Endothelial cell of umbilical vein (primary cell): ENCODE results near the gene NXNL2. TPM values are rescaled to one million over a fixed set of nuclear protein-coding genes. Genes with fewer than 3 reads are reported as not detected.

Experiments used
- BruUV-seq: library from RNA; stranded (reverse); fragments of 400-500 nt; replicated peaks from 2 replicates; lab custom pipeline; 2021; lab: Mats Ljungman, UMichigan
- CTCF ChIA-PET: fragments of 300-600, 350-600 bp; sonication (Branson Sonifier 250); formaldehyde crosslinking; loops from one replicate; lab custom pipeline; 2021; ENCODE audit warnings: antibody characterized with exemption, inconsistent platforms; lab: Charles Lee
- POLR2A ChIA-PET: fragments of 300-600, 350-600 bp; sonication (Branson Sonifier 250); formaldehyde crosslinking; loops from one replicate; lab custom pipeline; 2021; ENCODE audit warnings: antibody characterized with exemption, inconsistent platforms; lab: Charles Lee
- DNase-seq: peaks from one replicate; pipeline ENCODE4 v3.0.0-alpha.2; 2011; ENCODE audit warnings: low read depth, low spot score
- FAIRE-seq: peaks from 2 replicates; lab custom pipeline; 2011; peaks lifted over from hg19 to GRCh38; lab: Jason Lieb, UNC
- H2AFZ ChIP-seq: 2 replicates; pipeline ENCODE4 v1.6.0; 2012; ENCODE audit warnings: low read depth, low read length, control low read depth, inconsistent platforms
- H3K27ac ChIP-seq: 2 replicates; pipeline ENCODE4 v1.5.1; 2011; ENCODE audit warnings: low read depth, mild to moderate bottlenecking, control low read depth, low read length, moderate library complexity; ENCODE audit not compliant: insufficient read depth
- H3K27me3 ChIP-seq, 2 experiments: 2 replicates each; pipeline versions ENCODE4 v1.6.0 to v1.6.1; 2011; ENCODE audit warnings: low read length in 2 of 2, mixed read lengths in 1 of 2; ENCODE audit not compliant: control insufficient read depth in 2 of 2, insufficient read depth in 2 of 2
- H3K36me3 ChIP-seq, 2 experiments: 2 replicates in 1 of 2; 3 replicates in 1 of 2; pipeline ENCODE4 v1.5.1; 2011; ENCODE audit warnings: low read length in 2 of 2, mild to moderate bottlenecking in 1 of 2, moderate library complexity in 1 of 2; ENCODE audit not compliant: control insufficient read depth in 2 of 2, insufficient read depth in 2 of 2; ENCODE audit errors: extremely low read depth in 1 of 2
- H3K4me1 ChIP-seq: 3 replicates; pipeline ENCODE4 v1.5.1; 2011; ENCODE audit warnings: mild to moderate bottlenecking, low read length; ENCODE audit not compliant: control insufficient read depth, insufficient read depth; ENCODE audit errors: extremely low read depth
- H3K4me2 ChIP-seq: 2 replicates; pipeline ENCODE4 v1.6.1; 2011; ENCODE audit warnings: low read length, control low read depth, mixed read lengths; ENCODE audit not compliant: insufficient read depth
- H3K4me3 ChIP-seq, 3 experiments: fragments of 200-600 bp in 1 of 3; sonication (generic), shearing (Covaris generic) in 1 of 3; replicated peaks in 1 of 3; 2 replicates each; pipeline ENCODE4 v1.5.1; 2011 to 2016; ENCODE audit warnings: control low read depth in 3 of 3, low read length in 3 of 3, mild to moderate bottlenecking in 2 of 3, inconsistent platforms in 1 of 3, low read depth in 1 of 3, moderate library complexity in 1 of 3; ENCODE audit not compliant: insufficient read depth in 1 of 3
- H3K79me2 ChIP-seq: 2 replicates; pipeline ENCODE4 v1.6.0; 2012; ENCODE audit warnings: low read length, inconsistent platforms; ENCODE audit not compliant: control insufficient read depth, insufficient read depth
- H3K9ac ChIP-seq: replicated peaks from 2 replicates; pipeline ENCODE3; 2011; ENCODE audit warnings: low read length, control low read depth; ENCODE audit not compliant: insufficient read depth; ENCODE audit errors: extremely low read depth
- H3K9me1 ChIP-seq: replicated peaks from 3 replicates; pipeline ENCODE4 v1.6.0; 2011; ENCODE audit warnings: mild to moderate bottlenecking, low read length; ENCODE audit not compliant: control insufficient read depth, insufficient read depth; ENCODE audit errors: extremely low read depth
- H3K9me3 ChIP-seq: replicated peaks from 2 replicates; pipeline ENCODE4 v1.5.1; 2012; ENCODE audit warnings: low read length, inconsistent platforms; ENCODE audit not compliant: control insufficient read depth, insufficient read depth
- H4K20me1 ChIP-seq: replicated peaks from 2 replicates; pipeline ENCODE3; 2011; ENCODE audit warnings: mild to moderate bottlenecking, low read length; ENCODE audit not compliant: control insufficient read depth, insufficient read depth; ENCODE audit errors: extremely low read depth
- POLR2AphosphoS5 ChIP-seq: IDR thresholded peaks from 2 replicates; pipeline ENCODE4 v1.6.1; 2012; ENCODE audit warnings: low read depth, mild to moderate bottlenecking, control low read depth, low read length, moderate library complexity; ENCODE audit not compliant: insufficient read depth
- dilution Hi-C: fragments of 300-500 bp; cut with MboI; formaldehyde crosslinking; loops from one replicate; pipeline ENCODE4 v1.15.0; 2019; ENCODE audit warnings: low sequenced_read_pairs; ENCODE audit not compliant: extremely low pct_ligation_motif_present
- intact Hi-C: fragments of 100-400 bp; cut with micrococcal nuclease; formaldehyde crosslinking; loops from one replicate; pipeline ENCODE4 v1.10.0; 2022
- polyA plus RNA-seq, 4 experiments: library from polyadenylated mRNA; depleted of rRNA in 3 of 4; stranded (reverse) in 3 of 4; unstranded in 1 of 4; fragments of >200 nt; gene quantifications; 2 replicates each; pipeline versions ENCODE4 v1.2.1 to v1.2.3, GENCODE V29; 2011 to 2012; ENCODE audit warnings: missing spikeins in 1 of 4
- total RNA-seq: library from RNA; stranded (reverse); gene quantifications from 2 replicates; pipeline ENCODE4 v1.2.3, GENCODE V29; 2021
- TF ChIP-seq, protein P1 (sequence below), 2 donors: IDR thresholded peaks; 1 replicate in 1 of 2; 2 replicates in 1 of 2; pipeline ENCODE4 v1.5.1; 2011; ENCODE audit warnings: low read length in 2 of 2, mild to moderate bottlenecking in 2 of 2, moderate library complexity in 2 of 2, control low read depth in 1 of 2, inconsistent platforms in 1 of 2, low read depth in 1 of 2; ENCODE audit not compliant: insufficient read depth in 1 of 2; ENCODE audit errors: extremely low read depth in 1 of 2

Gene NXNL2
- total and polyA plus RNA-seq, 2 donors (not counting 3 experiments of a cell fraction or from before 2014, with no cell fraction given) = 0.14 TPM; not detected in 1

DNA sequence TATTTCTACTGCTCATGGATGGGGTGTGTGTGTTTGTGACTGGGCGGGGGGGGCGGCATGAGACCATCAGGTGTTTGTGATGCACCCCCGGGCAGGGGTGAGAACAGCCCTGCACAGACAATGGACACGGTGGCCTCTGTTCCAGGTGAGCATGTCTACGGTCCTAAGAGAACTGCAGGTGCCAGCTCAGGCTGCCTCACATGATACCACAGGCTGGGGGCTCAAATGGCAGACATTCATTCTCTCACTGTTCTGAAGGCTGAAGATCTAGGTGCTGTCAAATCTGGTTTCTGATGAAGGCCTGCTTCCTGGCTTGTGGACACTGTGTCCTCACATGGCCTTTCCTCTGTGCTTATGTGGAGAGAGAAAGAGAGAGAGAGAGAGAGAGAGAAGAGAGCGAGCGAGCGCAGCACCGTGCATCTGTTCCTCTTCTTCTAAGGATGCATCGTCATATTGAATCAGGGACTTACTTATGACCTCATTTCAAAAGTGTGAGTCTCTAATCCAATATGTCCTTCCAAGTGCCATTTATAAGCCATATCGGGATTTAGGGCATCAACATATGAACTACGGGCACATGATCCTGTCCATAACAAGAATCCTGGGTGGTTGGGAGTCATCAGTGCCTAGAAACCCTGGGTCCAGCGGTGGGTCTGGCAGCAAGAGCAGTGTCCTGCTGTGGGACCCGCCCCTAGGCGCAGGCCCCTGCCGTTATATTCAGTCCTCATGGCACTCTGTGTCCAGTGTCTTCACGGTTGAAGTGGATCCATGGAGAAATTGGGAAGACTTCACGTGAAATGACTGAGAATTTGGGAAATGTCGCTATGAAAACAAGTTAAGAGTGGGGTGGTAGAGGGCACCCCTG, 42.5 kb downstream of the NXNL2 start:
- H2AFZ ChIP-seq = no peak overlapping the region
- dilution Hi-C loops (no loop called here), intact Hi-C loops (loop anchor here (1.0 to 5.0 kb wide), 6 partner anchors 40 to 626 kb away; partner anchors contain the start of genes CDK20, NXNL2 and SPIN1)
- no peak overlapping the region for H3K4me3 ChIP-seq
- no peaks in the 10 kb centered on the region for H3K79me2 ChIP-seq
- H3K9me1 ChIP-seq = no peaks in the 10 kb centered on the region
- H3K36me3 ChIP-seq = no peaks in the 10 kb centered on the region
- H3K9me3 ChIP-seq = no peaks in the 10 kb centered on the region
- no peak overlapping the region for H3K4me2 ChIP-seq
- H3K27ac ChIP-seq = no peak overlapping the region
- H3K4me1 ChIP-seq = no peaks in the 10 kb centered on the region
- CTCF ChIA-PET = interaction anchor here (0.6 to 1.6 kb wide), 2 partner anchors 9 to 626 kb away, joined by 4 read pairs; no protein-coding TSS in a partner anchor
- POLR2A ChIA-PET = no interaction called here
- no peaks in the 10 kb centered on the region for H3K27me3 ChIP-seq
- no peak for TF ChIP-seq POLR2AphosphoS5
- TF ChIP-seq, protein P1, sequence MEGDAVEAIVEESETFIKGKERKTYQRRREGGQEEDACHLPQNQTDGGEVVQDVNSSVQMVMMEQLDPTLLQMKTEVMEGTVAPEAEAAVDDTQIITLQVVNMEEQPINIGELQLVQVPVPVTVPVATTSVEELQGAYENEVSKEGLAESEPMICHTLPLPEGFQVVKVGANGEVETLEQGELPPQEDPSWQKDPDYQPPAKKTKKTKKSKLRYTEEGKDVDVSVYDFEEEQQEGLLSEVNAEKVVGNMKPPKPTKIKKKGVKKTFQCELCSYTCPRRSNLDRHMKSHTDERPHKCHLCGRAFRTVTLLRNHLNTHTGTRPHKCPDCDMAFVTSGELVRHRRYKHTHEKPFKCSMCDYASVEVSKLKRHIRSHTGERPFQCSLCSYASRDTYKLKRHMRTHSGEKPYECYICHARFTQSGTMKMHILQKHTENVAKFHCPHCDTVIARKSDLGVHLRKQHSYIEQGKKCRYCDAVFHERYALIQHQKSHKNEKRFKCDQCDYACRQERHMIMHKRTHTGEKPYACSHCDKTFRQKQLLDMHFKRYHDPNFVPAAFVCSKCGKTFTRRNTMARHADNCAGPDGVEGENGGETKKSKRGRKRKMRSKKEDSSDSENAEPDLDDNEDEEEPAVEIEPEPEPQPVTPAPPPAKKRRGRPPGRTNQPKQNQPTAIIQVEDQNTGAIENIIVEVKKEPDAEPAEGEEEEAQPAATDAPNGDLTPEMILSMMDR (IDR thresholded peaks at IDR 0.05; ENCODE audit: extremely low read depth in 1 of 2, insufficient read depth in 1 of 2, low read depth in 1 of 2, low read length in 2 of 2) = no peak
- no peak for FAIRE-seq
- H3K9ac ChIP-seq = no peak overlapping the region
- BruUV-seq = no TSS peak
- DNase-seq = no peak
- no peaks in the 10 kb centered on the region for H4K20me1 ChIP-seq
